Astrocyte (in vitro differentiated cells and primary cell): ENCODE measurements around the gene MAP3K20. TPM values are rescaled to one million over a fixed set of nuclear protein-coding genes. Genes with fewer than 3 reads are reported as not detected.
"Not testable (repeated sequence)": the region's sequence is repeated elsewhere in the genome, so short reads cannot be mapped to it uniquely, and the experiment has no call there.

ENCODE experiments used
- DNase-seq: peaks from one replicate; pipeline ENCODE4 v3.0.0-alpha.2; 2010; ENCODE audit warnings: low read depth
- FAIRE-seq: peaks from 2 replicates; lab custom pipeline; 2011; peaks lifted over from hg19 to GRCh38; lab: Jason Lieb, UNC
- H2AFZ ChIP-seq: 2 replicates; pipeline ENCODE4 v1.6.0; 2012; ENCODE audit warnings: low read depth, low read length, inconsistent platforms
- H3K27ac ChIP-seq: 2 replicates; pipeline ENCODE4 v1.5.1; 2011; ENCODE audit warnings: low read depth, low read length, inconsistent platforms
- H3K27me3 ChIP-seq: 2 replicates; pipeline ENCODE4 v1.6.0; 2011; ENCODE audit warnings: low read length, inconsistent platforms; ENCODE audit not compliant: insufficient read depth
- H3K36me3 ChIP-seq: 2 replicates; pipeline ENCODE4 v1.5.1; 2011; ENCODE audit warnings: low read length, inconsistent platforms; ENCODE audit not compliant: insufficient read depth
- H3K4me1 ChIP-seq: 2 replicates; pipeline ENCODE4 v1.5.1; 2011; ENCODE audit warnings: low read length, inconsistent platforms; ENCODE audit not compliant: insufficient read depth
- H3K4me2 ChIP-seq: 2 replicates; pipeline ENCODE4 v1.6.0; 2012; ENCODE audit warnings: low read length, inconsistent platforms
- H3K4me3 ChIP-seq: 2 replicates; pipeline ENCODE4 v1.5.1; 2011; ENCODE audit warnings: low read depth, mild to moderate bottlenecking, low read length, inconsistent platforms; ENCODE audit not compliant: insufficient read depth
- H3K79me2 ChIP-seq: 2 replicates; pipeline ENCODE4 v1.6.0; 2012; ENCODE audit warnings: mild to moderate bottlenecking, low read length, inconsistent platforms; ENCODE audit not compliant: insufficient read depth
- H3K9ac ChIP-seq: 2 replicates; pipeline ENCODE4 v1.6.0; 2012; ENCODE audit warnings: mild to moderate bottlenecking, low read length, inconsistent platforms
- H3K9me3 ChIP-seq: 2 replicates; pipeline ENCODE4 v1.5.1; 2012; ENCODE audit warnings: low read depth, mild to moderate bottlenecking, low read length, inconsistent platforms; ENCODE audit not compliant: insufficient read depth
- H4K20me1 ChIP-seq: 2 replicates; pipeline ENCODE4 v1.6.0; 2012; ENCODE audit warnings: low read length, inconsistent platforms; ENCODE audit not compliant: insufficient read depth
- H3K27ac Mint-ChIP-seq: one replicate; pipeline ENCODE4 v1.8.0; 2021; ENCODE audit warnings: mild to moderate bottlenecking, mixed read lengths; ENCODE audit not compliant: unreplicated experiment
- H3K27me3 Mint-ChIP-seq: one replicate; pipeline ENCODE4 v1.8.0; 2021; ENCODE audit warnings: low read depth, mixed read lengths; ENCODE audit not compliant: unreplicated experiment
- H3K36me3 Mint-ChIP-seq: one replicate; pipeline ENCODE4 v1.8.0; 2021; ENCODE audit warnings: low read depth, mixed read lengths; ENCODE audit not compliant: unreplicated experiment
- H3K4me1 Mint-ChIP-seq: one replicate; pipeline ENCODE4 v1.8.0; 2021; ENCODE audit warnings: low read depth, mixed read lengths; ENCODE audit not compliant: unreplicated experiment
- H3K4me3 Mint-ChIP-seq: one replicate; pipeline ENCODE4 v1.8.0; 2021; ENCODE audit warnings: mild to moderate bottlenecking, moderate library complexity, mixed read lengths; ENCODE audit not compliant: unreplicated experiment
- H3K9me3 Mint-ChIP-seq: one replicate; pipeline ENCODE4 v1.8.0; 2021; ENCODE audit warnings: mild to moderate bottlenecking, mixed read lengths; ENCODE audit not compliant: unreplicated experiment
- EZH2 ChIP-seq: IDR thresholded peaks from 2 replicates; pipeline ENCODE4 v1.6.1; 2012; ENCODE audit warnings: mild to moderate bottlenecking, low read length, inconsistent platforms; ENCODE audit not compliant: insufficient read depth
- total RNA-seq: library from RNA; stranded (reverse); gene quantifications from 2 replicates; pipeline ENCODE4 v1.2.1, GENCODE V29; 2021
- TF ChIP-seq, protein P1 (sequence below): IDR thresholded peaks from 2 replicates; pipeline ENCODE4 v1.5.1; 2011; ENCODE audit warnings: low read depth, mild to moderate bottlenecking, inconsistent platforms, low read length, moderate library complexity; ENCODE audit not compliant: insufficient read depth

MAP3K20 gene
- total RNA-seq, 1 donor from 2014 or later: 42.4 TPM

DNA sequence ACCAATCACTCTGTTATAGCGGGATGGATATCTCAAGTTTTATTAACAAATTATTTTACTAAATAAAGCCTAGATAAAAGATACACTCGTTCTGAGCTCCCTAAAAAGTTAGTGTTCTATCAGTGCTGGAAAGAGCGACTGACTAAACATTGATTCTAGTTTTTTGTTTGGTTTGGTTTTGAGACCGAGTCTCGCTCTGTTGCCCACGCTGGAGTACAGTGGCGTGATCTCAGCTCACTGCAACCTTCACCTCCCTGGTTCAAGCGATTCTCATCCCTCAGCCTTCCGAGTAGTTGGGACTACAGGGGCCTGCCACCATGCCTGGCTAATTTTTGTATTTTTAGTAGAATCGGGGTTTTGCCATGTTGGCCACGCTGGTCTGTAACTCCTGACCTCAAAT is 205.2 kb downstream of the MAP3K20 start:
- Mint-ChIP-seq H3K9me3 (no peaks in the 10 kb centered on the region), H3K27ac (no peak overlapping the region), H3K36me3 (no peaks in the 10 kb centered on the region), H3K4me1 (peaks cover 4% of the 10 kb centered on the region), H3K4me3 (peak overlapping the region; percentile 12), H3K27me3 (no peaks in the 10 kb centered on the region)
- Histone ChIP-seq H3K27ac (no peak overlapping the region), H3K9me3 (no peaks in the 10 kb centered on the region), H2AFZ (no peak overlapping the region), H3K4me2 (no peak overlapping the region), H4K20me1 (no peaks in the 10 kb centered on the region), H3K27me3 (no peaks in the 10 kb centered on the region), H3K4me3 (no peak overlapping the region), H3K4me1 (no peaks in the 10 kb centered on the region), H3K9ac (no peak overlapping the region), H3K79me2 (no peaks in the 10 kb centered on the region), H3K36me3 (no peaks in the 10 kb centered on the region)
- DNase-seq (no peak), FAIRE-seq (no peak)
- TF ChIP-seq, protein P1, sequence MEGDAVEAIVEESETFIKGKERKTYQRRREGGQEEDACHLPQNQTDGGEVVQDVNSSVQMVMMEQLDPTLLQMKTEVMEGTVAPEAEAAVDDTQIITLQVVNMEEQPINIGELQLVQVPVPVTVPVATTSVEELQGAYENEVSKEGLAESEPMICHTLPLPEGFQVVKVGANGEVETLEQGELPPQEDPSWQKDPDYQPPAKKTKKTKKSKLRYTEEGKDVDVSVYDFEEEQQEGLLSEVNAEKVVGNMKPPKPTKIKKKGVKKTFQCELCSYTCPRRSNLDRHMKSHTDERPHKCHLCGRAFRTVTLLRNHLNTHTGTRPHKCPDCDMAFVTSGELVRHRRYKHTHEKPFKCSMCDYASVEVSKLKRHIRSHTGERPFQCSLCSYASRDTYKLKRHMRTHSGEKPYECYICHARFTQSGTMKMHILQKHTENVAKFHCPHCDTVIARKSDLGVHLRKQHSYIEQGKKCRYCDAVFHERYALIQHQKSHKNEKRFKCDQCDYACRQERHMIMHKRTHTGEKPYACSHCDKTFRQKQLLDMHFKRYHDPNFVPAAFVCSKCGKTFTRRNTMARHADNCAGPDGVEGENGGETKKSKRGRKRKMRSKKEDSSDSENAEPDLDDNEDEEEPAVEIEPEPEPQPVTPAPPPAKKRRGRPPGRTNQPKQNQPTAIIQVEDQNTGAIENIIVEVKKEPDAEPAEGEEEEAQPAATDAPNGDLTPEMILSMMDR: no peak
- no peak for TF ChIP-seq EZH2

DNA sequence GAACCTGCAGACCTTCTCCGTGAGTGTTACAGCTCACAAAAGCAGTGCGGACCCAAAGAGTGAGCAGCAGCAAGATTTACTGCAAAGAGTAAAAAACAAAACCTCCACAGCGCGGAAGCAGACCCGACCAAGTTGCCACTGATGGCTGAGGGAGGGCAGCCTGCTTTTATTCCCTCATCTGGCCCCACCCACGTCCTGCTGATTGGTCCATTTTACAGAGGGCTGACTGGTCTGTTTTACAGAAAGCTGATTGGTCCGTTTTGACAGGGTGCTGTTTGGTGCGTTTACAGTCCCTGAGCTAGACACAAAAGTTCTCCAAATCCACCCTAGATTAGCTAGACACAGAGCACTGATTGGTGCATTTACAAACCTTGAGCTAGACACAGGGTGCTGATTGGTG is 206.3 kb downstream of the MAP3K20 start:
- not testable (repeated sequence) for H4K20me1 ChIP-seq, H3K9me3 Mint-ChIP-seq, H3K27ac Mint-ChIP-seq

DNA sequence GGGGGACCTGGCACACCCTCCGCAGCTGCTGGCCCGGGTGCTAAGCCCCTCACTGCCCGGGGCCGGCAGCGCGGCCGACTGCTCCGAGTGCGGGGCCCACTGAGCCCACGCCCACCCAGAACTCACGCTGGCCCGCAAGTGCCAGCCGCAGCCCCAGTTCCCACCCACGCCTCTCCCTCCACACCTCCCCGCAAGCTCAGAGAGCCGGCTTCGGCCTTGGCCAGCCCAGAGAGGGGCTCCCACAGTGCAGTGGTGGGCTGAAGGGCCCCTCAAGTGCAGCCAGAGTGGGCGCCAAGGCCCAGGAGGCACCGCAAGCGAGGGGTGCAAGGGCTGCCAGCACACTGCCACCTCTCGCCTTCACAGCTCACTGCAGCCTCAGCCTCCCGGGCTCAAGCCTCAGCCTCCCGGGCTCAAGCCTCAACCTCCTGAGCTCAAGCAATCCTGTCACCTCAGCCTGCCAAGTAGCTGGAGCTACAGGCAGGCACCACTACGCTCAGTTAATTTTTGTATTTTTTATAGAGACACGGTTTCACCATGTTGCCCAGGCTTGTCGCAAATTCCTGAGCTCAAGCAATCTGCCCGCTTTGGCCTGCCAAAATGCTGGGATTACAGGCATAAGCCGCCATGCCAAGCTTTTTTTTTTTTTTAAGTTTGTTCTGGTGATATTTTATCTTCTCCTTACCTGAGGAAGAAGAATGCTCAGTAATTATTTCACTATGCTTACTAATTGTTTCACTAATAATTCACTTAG is 207.3 kb downstream of the MAP3K20 start:
- no peaks in the 10 kb centered on the region for H4K20me1 ChIP-seq
- no peak overlapping the region for H3K4me3 ChIP-seq
- H3K4me1 Mint-ChIP-seq: peaks cover 4% of the 10 kb centered on the region
- H3K36me3 Mint-ChIP-seq: no peaks in the 10 kb centered on the region
- no peak overlapping the region for H3K27ac ChIP-seq
- H2AFZ ChIP-seq: no peak overlapping the region
- H3K27me3 ChIP-seq: no peaks in the 10 kb centered on the region
- no peaks in the 10 kb centered on the region for H3K27me3 Mint-ChIP-seq
- H3K36me3 ChIP-seq: no peaks in the 10 kb centered on the region
- no peak overlapping the region for H3K27ac Mint-ChIP-seq
- H3K79me2 ChIP-seq: no peaks in the 10 kb centered on the region
- DNase-seq (no peak), FAIRE-seq (no peak)
- no peak for TF ChIP-seq EZH2
- TF ChIP-seq, protein P1: no peak
- no peaks in the 10 kb centered on the region for H3K9me3 Mint-ChIP-seq
- no peak overlapping the region for H3K9ac ChIP-seq
- no peak overlapping the region for H3K4me3 Mint-ChIP-seq
- H3K4me2 ChIP-seq: no peak overlapping the region
- no peaks in the 10 kb centered on the region for H3K9me3 ChIP-seq
- no peaks in the 10 kb centered on the region for H3K4me1 ChIP-seq

More for the DNA sequence above, 206.3 kb downstream of the MAP3K20 start:
- H3K4me1 Mint-ChIP-seq, H3K36me3 Mint-ChIP-seq, H3K9me3 ChIP-seq, H3K4me2 ChIP-seq, H3K27me3 ChIP-seq, DNase-seq, H3K9ac ChIP-seq, H3K4me3 ChIP-seq, H3K4me1 ChIP-seq, H3K36me3 ChIP-seq, H3K27me3 Mint-ChIP-seq, H3K27ac ChIP-seq, H3K79me2 ChIP-seq, H3K4me3 Mint-ChIP-seq, FAIRE-seq, H2AFZ ChIP-seq: not testable (repeated sequence)
